IPS-18c (cell line): ENCODE results near the gene TSPAN31.

Experiments
- H3K4me3 ChIP-seq: 2 replicates; pipeline ENCODE4 v1.7.0; 2013; ENCODE audit warnings: low read depth, mild to moderate bottlenecking, low read length, moderate library complexity; ENCODE audit not compliant: insufficient read depth
- H3K9me3 ChIP-seq: one replicate; pipeline ENCODE4 v1.6.1; 2013; ENCODE audit warnings: mild to moderate bottlenecking, low read length, moderate library complexity; ENCODE audit not compliant: control insufficient read depth, insufficient read depth

Gene TSPAN31

DNA sequence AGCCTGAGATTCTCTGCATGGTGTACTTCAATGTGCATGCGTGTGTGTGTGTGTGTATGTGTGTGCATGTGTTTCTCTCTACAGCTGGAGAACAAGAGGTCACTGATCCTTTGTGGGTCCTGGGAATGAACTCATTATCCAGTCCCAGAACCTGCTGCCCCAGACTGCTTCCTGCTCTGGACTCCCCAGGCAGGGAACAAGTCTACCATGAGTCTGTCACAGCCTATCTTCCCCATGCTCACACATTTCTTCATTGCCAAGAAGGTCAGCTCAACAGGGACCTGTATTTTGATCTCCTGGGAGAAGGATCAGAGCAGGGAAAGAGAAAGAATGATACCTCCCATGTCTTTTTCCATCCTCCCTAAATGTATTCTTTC lies 3.4 kb upstream of the TSPAN31 start:
- Histone ChIP-seq H3K4me3 (no peak overlapping the region), H3K9me3 (no peaks in the 10 kb centered on the region)

DNA sequence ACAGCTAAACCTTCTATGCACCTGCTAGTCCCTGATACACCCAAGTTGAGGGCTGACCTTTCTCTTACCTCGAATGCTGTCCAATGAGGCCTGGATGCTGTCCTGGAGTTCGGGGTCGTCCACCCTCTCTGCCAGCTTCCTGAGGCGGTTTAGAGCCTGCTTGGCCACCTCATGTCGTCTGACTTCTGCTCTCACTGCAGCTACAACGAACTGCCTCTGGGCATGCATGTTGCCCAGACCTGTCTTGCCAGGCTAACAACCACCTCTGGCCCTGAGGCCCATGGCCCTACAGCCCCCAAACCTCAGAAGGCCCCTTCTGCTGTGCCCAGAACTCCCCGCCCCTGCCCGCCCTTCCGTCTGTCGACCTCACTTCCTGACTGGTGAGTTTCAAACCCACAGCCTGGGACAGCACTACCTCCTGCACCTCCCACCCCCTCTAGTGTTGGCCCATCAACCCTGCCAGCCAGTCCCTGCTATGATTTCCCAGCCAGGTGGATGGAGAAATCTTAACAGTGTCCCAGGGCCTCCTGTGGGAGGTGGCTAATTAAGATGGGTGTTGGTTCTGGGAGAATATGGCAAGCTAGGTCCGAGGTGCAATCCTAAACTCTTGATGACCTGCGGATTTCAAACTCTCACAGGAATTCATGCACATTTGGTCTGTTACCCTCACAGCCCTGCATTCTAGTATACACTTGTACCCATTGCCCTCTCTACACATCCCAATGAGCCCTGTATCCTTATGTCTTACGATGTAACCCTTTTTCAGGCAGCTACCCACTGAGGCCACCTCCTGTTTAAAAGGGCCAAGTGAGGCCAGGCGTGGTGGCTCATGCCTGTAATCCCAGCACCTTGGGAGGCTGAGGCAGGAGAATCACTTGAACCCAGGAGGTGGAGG lies 2.7 kb upstream of the TSPAN31 start:
- Histone ChIP-seq H3K9me3 (no peaks in the 10 kb centered on the region), H3K4me3 (no peak overlapping the region)

DNA sequence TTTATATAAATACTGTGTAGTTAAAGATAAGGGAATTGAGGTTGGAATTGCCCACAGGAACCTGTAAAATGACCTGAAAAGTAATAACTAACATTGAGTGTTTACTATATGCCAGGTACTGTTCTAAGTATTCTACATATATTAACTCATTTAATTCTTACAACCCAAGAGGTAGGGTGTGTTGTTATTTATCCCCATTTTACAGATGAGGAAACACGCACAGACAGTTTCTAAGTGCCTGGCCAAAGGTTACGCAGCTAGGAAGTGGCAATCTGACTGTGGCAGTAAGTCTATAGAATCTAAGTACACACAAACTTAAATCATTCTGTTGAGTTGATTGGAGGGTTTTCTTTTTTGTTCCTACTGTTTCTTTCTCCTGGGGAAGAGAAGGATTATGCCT lies 1.1 kb upstream of the TSPAN31 start:
- no peak overlapping the region for H3K4me3 ChIP-seq
- H3K9me3 ChIP-seq, result no peaks in the 10 kb centered on the region

DNA sequence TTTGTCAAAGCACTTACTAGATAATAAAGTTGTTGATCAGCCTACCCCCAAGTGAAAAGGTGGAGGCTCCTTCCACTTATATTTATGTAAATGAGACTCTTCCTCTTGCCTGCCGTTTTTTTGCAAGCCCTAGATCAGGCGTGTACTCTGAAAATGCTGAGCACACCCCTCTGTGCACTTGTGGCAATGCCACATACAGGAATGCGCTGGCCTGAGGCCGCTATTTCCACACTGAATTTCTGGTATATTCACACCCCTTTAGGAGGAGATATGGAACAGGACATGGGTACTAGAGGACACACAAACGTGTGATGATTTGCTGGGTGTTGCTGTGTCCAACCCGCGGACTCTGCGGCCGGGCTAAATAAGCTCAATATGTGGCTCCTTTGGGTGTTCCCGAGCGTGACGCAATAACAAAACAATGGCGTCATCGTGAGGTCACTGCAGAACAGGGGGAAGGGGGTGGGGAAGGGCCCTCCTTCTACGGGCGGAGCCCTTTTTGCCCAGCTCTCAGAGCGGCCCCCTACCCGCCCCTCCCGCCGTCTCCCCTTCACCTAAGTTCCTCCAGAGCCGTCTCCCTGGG lies 554 bp upstream of the TSPAN31 start:
- H3K9me3 ChIP-seq, result no peaks in the 10 kb centered on the region
- H3K4me3 ChIP-seq, result peak overlapping the region; percentile 68; the same call in 1 of the 2 replicates

DNA sequence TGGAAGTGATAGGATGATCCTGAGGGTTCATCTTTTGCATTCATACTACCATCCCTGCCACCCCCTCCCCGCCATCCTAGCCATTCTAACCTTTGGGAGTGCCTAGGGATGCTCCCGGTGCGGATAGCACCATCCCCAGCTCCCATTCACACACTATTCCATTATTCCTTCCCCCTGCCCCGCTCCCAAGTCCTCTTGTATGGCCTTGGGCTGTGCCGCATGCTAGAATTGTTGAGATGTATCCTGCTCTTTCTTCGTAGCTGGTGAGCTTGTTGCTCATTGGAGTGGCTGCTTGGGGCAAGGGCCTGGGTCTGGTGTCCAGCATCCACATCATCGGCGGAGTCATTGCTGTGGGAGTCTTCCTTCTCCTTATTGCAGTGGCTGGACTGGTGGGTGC lies 644 bp downstream of the TSPAN31 start:
- H3K9me3 ChIP-seq, result no peaks in the 10 kb centered on the region
- H3K4me3 ChIP-seq, result peak overlapping the region; percentile 68

DNA sequence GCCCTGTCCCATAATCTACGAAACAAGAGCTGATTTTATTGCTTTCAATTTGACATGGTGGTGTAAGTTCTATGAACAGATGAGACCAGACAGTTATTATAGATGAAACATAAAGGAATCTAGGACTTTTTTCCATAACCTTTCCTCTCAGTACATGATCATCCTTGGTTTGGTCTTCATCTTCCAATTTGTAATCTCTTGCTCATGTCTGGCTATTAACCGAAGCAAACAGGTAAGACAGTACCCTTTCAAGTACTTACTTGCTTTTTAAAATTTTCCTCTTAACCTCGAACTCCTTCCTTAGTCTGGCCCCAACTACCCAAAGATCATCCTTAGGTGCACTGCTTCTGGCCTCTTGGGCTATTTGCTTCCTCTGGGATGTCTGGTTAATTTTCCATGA lies 1.2 kb downstream of the TSPAN31 start:
- H3K4me3 ChIP-seq, result peak overlapping the region; percentile 68; the same call in 1 of the 2 replicates
- no peaks in the 10 kb centered on the region for H3K9me3 ChIP-seq

DNA sequence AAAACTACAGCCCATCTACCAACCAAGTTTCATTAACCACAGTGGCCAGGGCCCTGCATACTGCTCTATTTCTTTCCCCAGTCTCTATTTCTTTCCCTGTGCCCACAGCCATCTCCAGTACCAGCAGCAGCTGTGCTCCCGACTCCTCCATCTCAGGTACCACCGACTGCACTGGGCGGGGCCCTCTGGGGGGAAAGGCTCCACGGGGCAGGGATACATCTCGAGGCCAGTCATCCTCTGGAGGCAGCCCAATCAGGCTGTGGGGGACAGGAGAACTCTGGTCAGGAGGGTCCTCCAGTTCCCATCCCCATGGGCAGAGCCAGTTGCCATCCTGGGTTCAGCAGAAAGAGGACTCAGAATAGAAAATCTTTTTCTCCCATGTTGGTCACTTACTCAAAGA lies 4.2 kb downstream of the TSPAN31 start:
- H3K4me3 ChIP-seq, result no peak overlapping the region
- no peaks in the 10 kb centered on the region for H3K9me3 ChIP-seq

DNA sequence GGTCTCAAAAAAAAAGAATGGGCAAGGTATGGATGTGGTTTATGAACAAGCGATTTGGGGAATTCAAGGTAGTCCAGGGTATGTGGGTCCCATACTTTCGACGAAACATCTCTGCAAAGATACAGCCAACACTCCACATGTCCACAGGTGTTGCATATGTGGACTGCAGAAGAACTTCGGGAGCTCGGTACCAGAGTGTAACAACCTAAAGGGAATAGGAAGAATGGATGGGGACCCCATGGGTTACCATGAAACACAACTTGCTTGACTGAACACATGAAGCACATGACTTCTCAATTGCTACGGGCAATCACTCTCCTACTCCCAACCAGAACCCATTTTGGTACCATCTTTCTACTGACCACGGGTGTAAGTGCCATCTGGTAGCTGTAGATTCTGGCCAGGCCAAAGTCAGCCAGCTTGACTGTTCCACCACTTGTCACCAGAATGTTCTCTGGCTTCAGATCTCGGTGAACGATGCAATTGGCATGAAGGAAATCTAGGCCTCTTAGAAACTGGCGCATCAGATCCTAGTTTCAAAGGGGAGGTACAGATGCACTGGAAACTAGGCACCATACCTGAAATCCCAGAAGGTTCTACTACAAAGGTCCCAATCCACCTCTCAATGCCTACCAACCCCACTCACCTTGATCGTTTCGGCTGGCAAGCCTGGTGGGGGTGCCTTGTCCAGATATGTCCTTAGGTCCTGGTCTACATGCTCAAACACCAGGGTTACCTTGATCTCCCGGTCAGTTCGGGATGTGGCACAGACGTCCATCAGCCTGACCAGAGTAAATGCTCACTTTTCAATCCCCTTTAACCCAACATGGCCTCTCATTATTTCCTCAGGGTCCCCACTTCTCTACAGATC lies 6.0 kb downstream of the TSPAN31 start:
- H3K4me3 ChIP-seq, result peak overlapping the region; percentile 98
- H3K9me3 ChIP-seq, result no peaks in the 10 kb centered on the region

DNA sequence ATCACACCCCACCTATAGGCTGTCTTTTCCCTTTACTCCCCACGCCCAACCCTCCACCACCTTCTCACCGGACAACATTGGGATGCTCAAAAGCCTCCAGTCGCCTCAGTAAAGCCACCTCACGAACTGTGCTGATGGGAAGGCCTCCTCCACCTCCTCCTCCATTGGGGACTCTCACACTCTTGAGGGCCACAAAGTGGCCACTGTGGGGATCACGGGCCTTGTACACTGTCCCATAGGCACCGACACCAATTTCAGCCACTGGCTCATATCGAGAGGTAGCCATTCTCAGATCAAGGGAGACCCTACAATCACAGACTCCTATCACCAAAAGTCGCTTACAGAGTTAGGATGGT lies 6.6 kb downstream of the TSPAN31 start:
- H3K9me3 ChIP-seq, result no peaks in the 10 kb centered on the region
- H3K4me3 ChIP-seq, result peak overlapping the region; percentile 98

DNA sequence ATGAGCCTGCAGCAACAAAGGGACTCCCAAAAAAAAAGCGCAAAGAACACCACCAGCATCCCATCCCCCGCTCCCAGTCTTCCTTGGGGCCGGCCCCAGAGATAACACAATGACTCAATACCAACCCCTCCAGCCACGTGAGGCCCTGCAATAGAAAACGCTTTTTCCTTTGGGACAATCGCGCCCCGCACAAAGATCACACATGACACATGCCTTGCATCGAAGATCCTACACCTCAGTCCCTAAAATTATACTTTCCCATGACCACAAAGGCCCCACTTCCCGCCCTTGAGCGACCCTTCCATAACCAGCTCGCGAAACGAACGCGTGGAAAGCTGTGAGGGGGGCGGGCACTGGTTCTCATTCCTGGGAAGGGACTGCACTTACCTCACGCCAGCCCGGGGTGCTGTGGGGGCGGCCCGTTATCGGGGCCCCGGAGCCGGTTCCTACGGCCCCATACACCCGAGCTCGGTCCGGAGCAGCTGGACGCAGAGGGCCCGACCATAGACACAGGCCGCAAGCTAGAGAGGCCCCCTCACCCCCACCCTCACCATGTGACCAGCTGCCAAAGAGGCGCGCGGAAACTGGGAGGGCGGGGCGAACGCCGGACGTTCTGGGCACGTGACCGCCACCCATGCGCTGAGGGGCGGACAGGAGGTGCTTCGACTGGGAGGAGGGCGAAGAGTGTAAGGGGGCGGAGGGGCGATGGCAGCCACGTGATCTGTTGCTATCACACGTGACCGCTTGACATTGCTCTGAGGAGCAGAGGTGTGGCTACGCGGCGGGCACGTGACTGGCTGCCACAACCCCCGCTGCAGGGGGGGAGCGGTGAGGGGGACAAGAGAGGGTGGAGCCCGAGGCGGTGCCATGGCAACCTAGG lies 7.2 kb downstream of the TSPAN31 start, which contains the start of gene CDK4:
Gene CDK4 (minus strand): TSS at position 523 of the 880 bp plus-strand sequence. CDS start 593 bp downstream, outside the sequence.
- peak within 1 kb of the TSS; percentile 98 for H3K4me3 ChIP-seq
- no peaks in the 10 kb centered on the region for H3K9me3 ChIP-seq

DNA sequence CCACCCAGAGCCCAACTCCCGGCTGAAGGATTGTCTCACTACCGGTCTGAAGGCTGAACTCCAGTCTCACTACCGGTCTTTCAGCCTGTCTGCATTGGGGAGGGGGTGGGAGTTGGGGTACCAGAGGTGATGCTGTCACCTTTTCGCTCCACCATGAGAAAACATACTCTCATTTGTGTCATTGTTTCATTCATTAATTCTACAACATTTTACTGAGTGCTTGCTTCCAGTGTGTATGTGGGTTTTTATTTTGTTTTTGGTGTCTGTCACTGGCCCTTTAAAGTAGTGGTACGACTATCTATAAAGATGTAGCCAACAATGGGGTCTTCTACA lies 7.8 kb downstream of the TSPAN31 start:
- no peaks in the 10 kb centered on the region for H3K9me3 ChIP-seq
- no peak overlapping the region; the same call in 1 of the 2 replicates for H3K4me3 ChIP-seq

DNA sequence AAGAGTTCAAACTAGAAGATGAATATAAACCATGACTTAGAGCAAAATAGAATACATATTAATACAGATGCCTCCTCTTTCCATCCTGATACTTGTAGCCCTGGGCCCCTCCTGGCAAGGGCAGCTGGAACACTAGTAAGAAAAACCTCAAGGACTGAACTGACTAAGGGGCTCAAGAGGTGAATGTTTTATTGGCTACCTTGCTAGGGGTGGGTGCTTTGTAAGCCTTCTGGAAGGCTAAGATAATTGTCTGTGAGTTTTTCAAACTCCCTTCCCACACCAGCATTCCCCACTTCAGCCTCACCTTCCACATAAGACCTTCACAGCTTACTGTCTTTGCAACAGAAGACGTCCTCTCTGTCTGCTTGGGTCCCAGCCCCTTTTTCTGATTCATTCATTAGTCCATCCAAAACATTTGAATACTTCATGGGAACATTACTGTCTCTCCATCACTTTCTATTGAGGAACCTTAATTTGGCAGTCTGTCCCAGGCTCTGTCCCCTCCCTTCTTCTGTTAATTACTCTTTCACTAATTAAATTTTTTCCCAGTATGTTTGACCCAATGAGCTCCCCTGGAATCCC lies 9.0 kb downstream of the TSPAN31 start:
- Histone ChIP-seq H3K4me3 (peak overlapping the region; percentile 57; the same call in 1 of the 2 replicates), H3K9me3 (no peaks in the 10 kb centered on the region)

DNA sequence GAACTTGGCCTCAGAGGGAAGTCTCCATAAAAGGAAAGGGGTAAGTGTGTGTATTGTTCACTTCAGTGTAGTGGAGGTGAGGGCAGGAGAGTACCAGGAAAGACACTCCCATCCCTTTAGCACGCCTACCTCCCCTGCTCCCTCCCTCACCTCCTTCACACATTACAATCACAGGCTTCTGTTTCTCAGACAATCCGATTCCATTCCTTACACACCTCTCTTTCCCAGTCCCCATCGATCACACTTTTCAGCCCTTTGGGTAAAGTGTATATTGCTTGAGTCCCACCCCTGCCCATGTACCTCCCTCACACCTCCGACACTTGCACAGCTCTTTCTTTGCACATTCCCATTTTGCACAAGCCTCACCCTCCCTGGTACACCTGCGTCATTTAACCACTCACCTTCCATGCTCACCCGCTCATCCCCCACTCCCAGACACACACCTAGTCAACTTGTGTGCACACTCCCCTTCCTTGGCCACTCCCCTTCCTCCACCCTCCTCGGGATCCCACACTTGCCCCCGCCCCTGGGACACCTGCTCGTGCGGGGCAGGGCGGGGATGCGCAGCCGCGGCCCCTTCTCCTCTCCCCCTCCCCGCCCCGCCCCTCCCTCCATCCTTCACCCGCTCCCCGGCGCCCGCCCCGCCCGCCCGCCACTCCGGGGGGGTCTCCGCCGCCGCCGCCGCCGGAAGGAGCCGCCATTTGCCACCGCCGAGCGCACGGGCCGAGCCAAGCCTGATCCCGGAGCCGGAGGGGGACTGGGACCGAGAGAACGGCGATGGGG lies 9.8 kb downstream of the TSPAN31 start, which contains the start of gene MARCHF9:
Gene MARCHF9 (plus strand): TSS at position 693 of the 783 bp plus-strand sequence. CDS start 426 bp downstream, outside the sequence.
- Histone ChIP-seq H3K9me3 (no peaks in the 10 kb centered on the region), H3K4me3 (peak within 1 kb of the TSS; percentile 57)

DNA sequence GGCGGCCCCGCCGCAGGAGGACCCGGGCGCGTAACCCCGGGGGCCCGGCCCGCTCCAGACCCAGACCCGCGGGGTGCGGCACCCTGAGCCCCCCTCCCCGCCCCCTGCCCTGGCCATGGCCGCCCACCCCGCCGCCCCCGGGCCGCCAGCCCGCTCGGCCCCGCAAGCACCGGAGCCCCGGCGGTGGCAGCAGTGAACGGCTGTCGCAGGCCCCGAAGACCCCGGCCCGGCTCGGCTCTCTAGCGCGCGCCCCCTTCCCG lies 10.3 kb downstream of the TSPAN31 start:
- H3K9me3 ChIP-seq, result no peaks in the 10 kb centered on the region
- peak overlapping the region; percentile 52 for H3K4me3 ChIP-seq

DNA sequence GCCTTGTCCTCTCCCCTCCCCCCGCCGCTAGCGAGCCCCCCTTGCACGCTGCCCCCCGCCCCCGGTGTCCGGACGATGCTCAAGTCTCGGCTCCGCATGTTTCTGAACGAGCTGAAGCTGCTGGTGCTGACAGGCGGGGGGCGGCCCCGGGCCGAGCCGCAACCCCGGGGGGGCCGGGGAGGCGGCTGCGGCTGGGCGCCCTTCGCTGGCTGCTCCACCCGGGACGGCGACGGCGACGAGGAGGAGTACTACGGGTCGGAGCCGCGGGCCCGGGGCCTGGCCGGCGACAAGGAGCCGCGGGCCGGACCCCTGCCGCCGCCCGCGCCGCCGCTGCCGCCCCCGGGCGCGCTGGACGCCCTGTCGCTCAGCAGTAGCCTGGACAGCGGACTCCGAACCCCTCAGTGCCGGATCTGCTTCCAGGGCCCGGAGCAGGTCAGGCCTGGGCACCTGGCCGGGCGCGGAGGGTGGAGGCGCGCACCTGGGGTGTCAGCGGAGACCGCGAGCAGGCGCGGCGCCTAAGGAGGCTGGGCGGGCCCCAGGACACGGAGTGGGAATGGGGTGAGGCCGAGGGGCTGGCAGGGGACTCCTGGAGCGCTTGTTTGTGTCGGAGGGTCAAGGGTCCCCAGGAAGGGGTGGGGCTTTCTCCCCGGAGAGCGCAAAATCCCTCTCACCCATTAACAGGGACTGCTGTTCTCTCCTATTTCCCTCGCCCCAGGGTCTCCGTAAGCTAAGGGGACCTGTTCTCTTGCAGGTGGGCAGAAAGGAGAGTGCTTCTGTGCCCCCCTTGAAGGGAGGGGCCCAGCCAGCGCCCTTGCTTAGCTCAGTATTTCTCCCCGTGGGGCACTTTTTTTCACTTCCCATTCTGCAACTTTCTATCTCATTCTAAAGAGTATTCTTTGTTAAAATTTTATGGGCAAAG lies 10.9 kb downstream of the TSPAN31 start:
- Histone ChIP-seq H3K4me3 (peak overlapping the region; percentile 52), H3K9me3 (no peaks in the 10 kb centered on the region)
